Large intestine (tissue), 3 donors: ENCODE measurements around the gene CD209. TPM values are rescaled to one million over a fixed set of nuclear protein-coding genes. Genes with fewer than 3 reads are reported as not detected.

Source experiments
- DNase-seq, 2 donors: peaks; one replicate each; pipeline versions ENCODE4 v3.0.0 to v3.0.0-alpha.2; 2013
- H3K27ac ChIP-seq: one replicate; pipeline ENCODE4 v1.5.1; 2013; ENCODE audit warnings: low read length
- H3K27me3 ChIP-seq: 2 replicates; pipeline ENCODE4 v1.6.1; 2013; ENCODE audit warnings: low read length; ENCODE audit not compliant: control insufficient read depth, insufficient read depth
- H3K36me3 ChIP-seq: 2 replicates; pipeline ENCODE4 v1.6.1; 2013; ENCODE audit warnings: low read length; ENCODE audit not compliant: control insufficient read depth, insufficient read depth
- H3K4me1 ChIP-seq: one replicate; pipeline ENCODE4 v1.6.1; 2013; ENCODE audit warnings: low read length; ENCODE audit not compliant: control insufficient read depth, insufficient read depth
- H3K4me3 ChIP-seq: one replicate; pipeline ENCODE4 v1.5.1; 2013; ENCODE audit warnings: low read length
- H3K9me3 ChIP-seq: one replicate; pipeline ENCODE4 v1.6.1; 2013; ENCODE audit warnings: mild to moderate bottlenecking, low read depth, low read length, moderate library complexity; ENCODE audit not compliant: control insufficient read depth
- WGBS: methylation state at CpG from one replicate; pipeline ENCODE4 v1.1.5; 2013; ENCODE audit warnings: low lambda C conversion rate; ENCODE audit not compliant: insufficient coverage; 5-methylcytosine and 5-hydroxymethylcytosine counted together
- polyA plus RNA-seq: library from polyadenylated mRNA; unstranded; fragments of 120-200 nt; gene quantifications from one replicate; pipeline ENCODE4 v1.2.1, GENCODE V29; 2013

Gene CD209
- polyA plus RNA-seq, 1 donor = 14.4 TPM

GRCh38 chr19:7709932-7710460, 37.3 kb downstream of the CD209 start:
- no peaks in the 10 kb centered on the region for H3K9me3 ChIP-seq
- H3K27me3 ChIP-seq = no peaks in the 10 kb centered on the region
- DNase-seq = no peak
- WGBS = no CpG with 5 or more reads among the region's 10 CpGs
- no peak overlapping the region for H3K4me3 ChIP-seq
- H3K4me1 ChIP-seq = no peaks in the 10 kb centered on the region
- no peak overlapping the region for H3K27ac ChIP-seq
- no peaks in the 10 kb centered on the region for H3K36me3 ChIP-seq

DNA sequence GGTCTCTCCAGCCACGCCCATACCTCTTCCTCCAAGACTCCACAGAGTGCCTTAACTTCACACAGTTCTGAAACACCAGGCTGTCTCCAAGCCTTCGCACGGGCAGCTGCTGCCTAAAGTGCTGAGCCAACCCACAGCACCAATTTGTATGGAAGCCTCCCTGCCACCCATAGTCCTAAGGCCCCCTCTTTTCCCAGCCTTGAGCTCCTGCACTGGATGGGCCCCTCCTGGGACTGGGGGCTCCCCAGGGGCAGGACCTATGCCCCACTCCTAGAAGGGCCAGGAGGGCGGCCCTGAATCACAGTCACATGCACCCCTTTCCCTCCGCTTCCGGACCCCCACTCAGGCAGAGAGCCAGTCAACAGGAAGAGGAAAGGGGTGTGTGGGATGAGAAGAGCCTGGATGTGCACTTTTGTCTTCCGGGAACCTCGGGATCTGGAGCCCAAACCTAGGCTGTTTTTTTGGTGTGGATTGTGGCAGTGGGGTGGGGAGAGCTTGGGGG, 40.3 kb downstream of the CD209 start:
- no peak overlapping the region for H3K27ac ChIP-seq
- no CpG with 5 or more reads among the region's 8 CpGs for WGBS

GRCh38 chr19:7706188-7706954, 41.0 kb downstream of the CD209 start:
- no peak for DNase-seq
- Histone ChIP-seq H3K36me3 (no peaks in the 10 kb centered on the region), H3K4me3 (no peak overlapping the region), H3K4me1 (no peaks in the 10 kb centered on the region), H3K27ac (no peak overlapping the region), H3K9me3 (no peaks in the 10 kb centered on the region), H3K27me3 (no peaks in the 10 kb centered on the region)
- whole genome bisulfite sequencing = 89% methylated on average over 5 of the region's 14 CpGs

More for the DNA sequence above, 40.3 kb downstream of the CD209 start:
- H3K27me3 ChIP-seq = no peaks in the 10 kb centered on the region
- no peak for DNase-seq
- H3K4me1 ChIP-seq = no peaks in the 10 kb centered on the region
- H3K4me3 ChIP-seq = no peak overlapping the region
- no peaks in the 10 kb centered on the region for H3K9me3 ChIP-seq
- H3K36me3 ChIP-seq = no peaks in the 10 kb centered on the region

- DNase-seq = peak in 1 of 2 donors; percentile 10
- no peaks in the 10 kb centered on the region for H3K9me3 ChIP-seq
- H3K36me3 ChIP-seq = no peaks in the 10 kb centered on the region
- no peak overlapping the region for H3K27ac ChIP-seq
- H3K4me3 ChIP-seq = no peak overlapping the region
- no peaks in the 10 kb centered on the region for H3K27me3 ChIP-seq
- WGBS = no CpG with 5 or more reads among the region's 24 CpGs
- no peaks in the 10 kb centered on the region for H3K4me1 ChIP-seq
These were observed 41.7 kb downstream of the CD209 start for GRCh38 chr19:7705387-7706187.

DNA sequence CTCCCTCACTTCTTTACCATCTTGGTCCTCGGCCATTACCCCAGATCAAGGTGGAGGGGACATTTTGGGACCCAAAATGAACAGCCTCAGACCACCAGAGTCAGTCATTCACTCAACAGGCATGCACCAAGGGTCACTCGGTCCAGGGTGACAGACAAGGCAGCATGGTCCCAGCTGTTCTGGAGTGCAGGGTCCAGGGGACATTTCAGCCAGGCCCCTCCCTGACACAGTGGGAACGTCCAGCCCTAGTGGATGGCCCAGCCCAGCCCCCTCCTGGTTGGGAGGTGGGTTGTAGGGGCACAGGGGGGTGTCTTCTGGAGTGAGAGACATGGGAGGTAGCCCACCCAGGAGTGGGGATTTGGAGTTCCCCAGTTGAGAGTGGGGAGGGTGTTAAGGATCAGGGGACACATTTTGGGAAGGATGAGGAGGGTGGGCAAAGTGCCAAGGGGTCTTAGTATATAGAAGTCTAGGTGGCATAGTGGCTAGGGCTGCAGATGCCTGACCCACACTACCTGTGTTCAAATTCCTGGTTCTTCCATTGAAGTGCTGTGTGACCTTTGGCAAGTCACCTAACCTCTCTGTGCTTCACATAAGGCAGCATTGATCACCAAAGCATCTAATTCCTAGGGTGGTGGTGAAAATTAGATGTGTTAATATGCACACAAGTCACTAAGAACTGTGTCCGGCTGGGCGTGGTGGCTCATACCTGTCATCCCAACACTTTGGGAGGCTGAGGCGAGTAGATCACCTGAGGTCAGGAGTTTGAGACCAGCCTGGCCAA, 42.9 kb downstream of the CD209 start:
- no peaks in the 10 kb centered on the region for H3K9me3 ChIP-seq
- no peak overlapping the region for H3K4me3 ChIP-seq
- peaks cover 2% of the 10 kb centered on the region for H3K27me3 ChIP-seq
- H3K4me1 ChIP-seq = no peaks in the 10 kb centered on the region
- WGBS = no CpG with 5 or more reads among the region's 6 CpGs
- no peaks in the 10 kb centered on the region for H3K36me3 ChIP-seq
- no peak for DNase-seq
- no peak overlapping the region for H3K27ac ChIP-seq

DNA sequence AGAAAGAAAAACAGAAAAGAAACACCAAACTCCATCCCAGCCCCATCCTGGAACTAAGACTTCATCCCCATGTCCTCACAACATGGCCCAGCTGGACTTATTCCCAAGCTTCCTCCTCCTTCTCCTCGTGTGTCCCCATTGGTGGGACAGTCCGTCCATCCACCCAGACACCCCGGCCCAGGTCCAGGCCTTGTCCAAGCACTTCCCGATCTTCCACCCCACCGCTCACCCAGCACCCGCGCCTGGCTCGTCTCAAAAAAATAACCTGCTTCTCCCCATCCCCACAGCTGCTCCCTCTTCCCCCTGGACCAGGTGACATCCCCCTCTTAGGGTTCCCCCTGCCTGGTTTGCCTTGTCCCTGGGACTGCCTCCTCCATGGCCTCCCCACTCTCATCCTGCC, 44.0 kb downstream of the CD209 start:
- H3K27me3 ChIP-seq = peaks cover 7% of the 10 kb centered on the region
- no peak overlapping the region for H3K27ac ChIP-seq
- no peaks in the 10 kb centered on the region for H3K9me3 ChIP-seq
- H3K4me3 ChIP-seq = no peak overlapping the region
- H3K4me1 ChIP-seq = no peaks in the 10 kb centered on the region
- no peaks in the 10 kb centered on the region for H3K36me3 ChIP-seq
- no CpG with 5 or more reads among the region's 8 CpGs for WGBS
- DNase-seq = no peak

DNA sequence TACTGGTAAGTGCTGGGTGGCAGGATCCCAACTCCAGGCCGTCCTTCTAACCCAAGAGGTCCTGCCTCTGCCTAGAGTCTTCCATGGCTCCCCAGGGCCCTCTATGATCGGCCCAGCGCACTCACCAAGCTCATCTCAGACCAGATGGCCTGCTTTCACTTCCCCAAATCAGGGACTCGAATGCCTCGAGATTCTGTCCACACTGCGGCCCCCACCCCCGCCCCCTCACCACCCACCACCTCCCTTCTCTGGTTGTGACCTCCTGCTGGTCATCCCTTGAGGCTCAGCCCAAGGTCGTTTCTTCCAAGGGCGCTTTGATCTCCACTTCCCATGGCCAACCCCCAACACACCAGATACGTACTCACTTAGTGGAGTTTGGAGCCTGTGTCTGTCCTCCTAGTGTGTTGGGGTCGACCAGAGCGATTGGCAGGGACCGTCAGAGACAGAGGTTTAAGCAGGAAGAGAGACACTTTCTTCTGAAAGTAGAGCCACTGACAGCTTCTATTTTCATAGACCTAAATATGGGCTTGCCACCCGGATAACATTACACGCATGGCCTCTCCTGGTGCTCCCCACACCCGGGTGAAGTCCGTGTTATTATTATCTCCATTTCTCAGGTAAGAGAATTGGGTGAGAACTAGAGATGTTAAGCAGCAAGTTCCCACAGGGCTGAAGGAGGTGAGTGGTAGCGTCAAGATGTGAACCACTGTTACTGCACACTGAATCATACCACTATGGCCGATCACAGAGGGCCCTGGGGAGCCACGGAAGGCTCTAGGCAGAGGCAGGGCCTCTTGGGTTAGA, 45.5 kb downstream of the CD209 start, which contains the start of gene FCER2:
Gene FCER2, minus strand, starts transcription at position 478 of the 804 bp plus-strand sequence. CDS start 2,371 bp downstream, outside the sequence.
- Histone ChIP-seq H3K4me1 (no peaks in the 10 kb centered on the region), H3K27me3 (peaks cover 10% of the 10 kb centered on the region), H3K27ac (no peak within 1 kb of the TSS), H3K36me3 (no peaks in the 10 kb centered on the region), H3K9me3 (no peaks in the 10 kb centered on the region), H3K4me3 (no peak within 1 kb of the TSS)
- no peak for DNase-seq
- WGBS = no CpG with 5 or more reads among the region's 20 CpGs

DNA sequence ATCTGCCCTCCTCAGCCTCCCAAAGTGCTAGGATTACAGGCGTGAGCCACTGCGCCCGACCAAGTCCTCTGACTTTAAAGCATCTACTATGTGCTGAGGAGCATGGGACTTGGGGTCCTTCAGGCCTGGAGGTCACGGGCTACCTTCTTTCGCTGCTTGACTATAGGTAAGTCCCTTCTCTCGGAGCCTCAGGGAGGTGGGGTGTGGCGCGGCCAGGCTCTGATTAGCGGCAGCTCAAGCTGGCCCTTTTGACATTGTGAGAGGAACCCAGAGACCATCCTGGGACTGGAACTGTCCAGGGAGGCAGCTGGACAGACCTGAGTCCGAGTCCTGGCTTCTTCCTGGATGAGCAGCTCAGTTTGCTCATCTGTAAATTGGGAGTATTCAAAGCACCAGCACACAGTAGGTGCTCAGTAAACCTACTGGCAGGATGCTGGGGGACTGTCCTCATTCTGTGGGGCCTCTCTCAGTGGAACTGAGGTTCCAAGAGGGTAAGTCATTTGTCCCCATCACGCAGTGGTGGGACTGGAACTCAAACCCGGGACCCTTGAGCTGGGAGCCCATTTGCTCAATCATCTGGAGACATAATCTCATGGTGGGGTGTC, 46.2 kb downstream of the CD209 start:
- Histone ChIP-seq H3K4me1 (no peaks in the 10 kb centered on the region), H3K4me3 (no peak overlapping the region), H3K27ac (no peak overlapping the region), H3K9me3 (no peaks in the 10 kb centered on the region), H3K36me3 (no peaks in the 10 kb centered on the region), H3K27me3 (peaks cover 10% of the 10 kb centered on the region)
- DNase-seq = no peak
- no CpG with 5 or more reads among the region's 12 CpGs for WGBS
